H1 (cell line): ENCODE results near the gene KMT2A. TPM values are rescaled to one million over a fixed set of nuclear protein-coding genes. Genes with fewer than 3 reads are reported as not detected.

ENCODE experiments used
- CTCF ChIA-PET: fragments of 300-600 bp; sonication (Branson Sonifier 250); formaldehyde crosslinking; loops from one replicate; lab custom pipeline; 2021; ENCODE audit not compliant: partially characterized antibody; lab: Charles Lee
- POLR2A ChIA-PET: fragments of 300-600 bp; sonication (Branson Sonifier 250); formaldehyde crosslinking; loops from one replicate; lab custom pipeline; 2021; ENCODE audit warnings: inconsistent platforms; ENCODE audit not compliant: partially characterized antibody; lab: Charles Lee
- DNase-seq, 2 experiments: peaks; one replicate each; pipeline versions ENCODE4 v3.0.0 to v3.0.0-alpha.2; 2010 to 2022; ENCODE audit warnings: low spot score in 2 of 2, low read depth in 1 of 2, mixed read lengths in 1 of 2
- FAIRE-seq: peaks from 2 replicates; lab custom pipeline; 2011; peaks lifted over from hg19 to GRCh38; lab: Jason Lieb, UNC
- H2AFZ ChIP-seq: 2 replicates; pipeline ENCODE4 v1.8.1; 2012; ENCODE audit warnings: low read length, inconsistent platforms
- H2AK5ac ChIP-seq: 2 replicates; pipeline ENCODE4 v1.6.1; 2013; ENCODE audit warnings: low read depth, low read length
- H2BK120ac ChIP-seq: replicated peaks from 2 replicates; pipeline ENCODE3; 2013; ENCODE audit warnings: low read depth, low read length, inconsistent platforms
- H2BK12ac ChIP-seq: 2 replicates; pipeline ENCODE4 v1.6.1; 2013; ENCODE audit warnings: low read depth, low read length
- H2BK15ac ChIP-seq: 2 replicates; pipeline ENCODE4 v1.6.1; 2013; ENCODE audit warnings: low read length
- H2BK20ac ChIP-seq: 2 replicates; pipeline ENCODE4 v1.6.1; 2013; ENCODE audit warnings: low read length
- H2BK5ac ChIP-seq: 2 replicates; pipeline ENCODE4 v1.6.1; 2013; ENCODE audit warnings: low read depth, low read length
- H3K14ac ChIP-seq: 2 replicates; pipeline ENCODE4 v1.6.1; 2013; ENCODE audit warnings: inconsistent platforms; ENCODE audit not compliant: insufficient read length
- H3K18ac ChIP-seq: 2 replicates; pipeline ENCODE4 v1.6.1; 2013; ENCODE audit warnings: low read length; ENCODE audit errors: extremely low read depth
- H3K23ac ChIP-seq: 2 replicates; pipeline ENCODE4 v1.6.1; 2013; ENCODE audit warnings: inconsistent platforms; ENCODE audit not compliant: insufficient read length
- H3K23me2 ChIP-seq: 2 replicates; pipeline ENCODE4 v1.6.1; 2013; ENCODE audit warnings: low read depth, low read length
- H3K27ac ChIP-seq: 2 replicates; pipeline ENCODE4 v1.6.1; 2011; ENCODE audit warnings: low read depth, low read length, inconsistent platforms
- H3K27me3 ChIP-seq, 4 experiments: replicated peaks in 1 of 4; 1 replicate in 1 of 4; 2 replicates in 3 of 4; pipeline versions ENCODE4 v1.6.1 to v1.8.1; 2011 to 2013; ENCODE audit warnings: low read length in 3 of 4, mild to moderate bottlenecking in 3 of 4, inconsistent platforms in 2 of 4, mixed read lengths in 2 of 4, moderate library complexity in 1 of 4; ENCODE audit not compliant: control insufficient read depth in 3 of 4, insufficient read depth in 3 of 4; ENCODE audit errors: extremely low read depth in 1 of 4
- H3K36me3 ChIP-seq, 4 experiments: 2 replicates each; pipeline versions ENCODE4 v1.6.1 to v1.8.1; 2011 to 2013; ENCODE audit warnings: mild to moderate bottlenecking in 4 of 4, low read length in 3 of 4, moderate library complexity in 2 of 4, control low read depth in 1 of 4, inconsistent platforms in 1 of 4; ENCODE audit not compliant: insufficient read depth in 4 of 4, control insufficient read depth in 2 of 4
- H3K4ac ChIP-seq: replicated peaks from 2 replicates; pipeline ENCODE3; 2013; ENCODE audit warnings: low read length, low read depth, mixed read lengths, inconsistent platforms; ENCODE audit not compliant: insufficient read length
- H3K4me1 ChIP-seq, 4 experiments: replicated peaks in 1 of 4; 1 replicate in 1 of 4; 2 replicates in 3 of 4; pipeline versions ENCODE4 v1.6.1 to v1.8.1; 2011 to 2013; ENCODE audit warnings: low read length in 3 of 4, inconsistent platforms in 2 of 4, mixed read lengths in 1 of 4; ENCODE audit not compliant: insufficient read depth in 4 of 4, control insufficient read depth in 3 of 4
- H3K4me2 ChIP-seq, 2 experiments: 2 replicates each; pipeline versions ENCODE4 v1.6.1 to v1.8.1; 2011 to 2013; ENCODE audit warnings: low read depth in 2 of 2, low read length in 2 of 2, control low read depth in 1 of 2, inconsistent platforms in 1 of 2, mild to moderate bottlenecking in 1 of 2; ENCODE audit not compliant: insufficient read depth in 1 of 2
- H3K4me3 ChIP-seq, 4 experiments: fragments of 200-600, 300-600 bp in 1 of 4; sonication (generic), shearing (Covaris generic), sonication (Bioruptor Twin) in 1 of 4; 2 replicates each; pipeline versions ENCODE4 v1.5.1 to v1.8.1; 2011 to 2016; ENCODE audit warnings: low read length in 4 of 4, low read depth in 3 of 4, control low read depth in 2 of 4, inconsistent platforms in 2 of 4, mild to moderate bottlenecking in 2 of 4, mixed read lengths in 1 of 4, moderate library complexity in 1 of 4; ENCODE audit not compliant: insufficient read depth in 2 of 4; ENCODE audit errors: extremely low read depth in 1 of 4
- H3K56ac ChIP-seq: replicated peaks from 2 replicates; pipeline ENCODE3; 2013; ENCODE audit warnings: low read depth, mild to moderate bottlenecking, mixed read lengths, low read length, inconsistent platforms; ENCODE audit not compliant: insufficient read length
- H3K79me1 ChIP-seq: 2 replicates; pipeline ENCODE4 v1.6.1; 2013; ENCODE audit warnings: low read depth, low read length, control low read depth
- H3K79me2 ChIP-seq, 2 experiments: 2 replicates each; pipeline versions ENCODE4 v1.6.1 to v1.8.1; 2012 to 2013; ENCODE audit warnings: low read length in 2 of 2, mild to moderate bottlenecking in 2 of 2, inconsistent platforms in 1 of 2; ENCODE audit not compliant: insufficient read depth in 2 of 2, control insufficient read depth in 1 of 2
- H3K9ac ChIP-seq, 4 experiments: replicated peaks in 1 of 4; 1 replicate in 1 of 4; 2 replicates in 3 of 4; pipeline versions ENCODE4 v1.6.1 to v1.8.1; 2011 to 2013; ENCODE audit warnings: low read depth in 3 of 4, low read length in 3 of 4, control low read depth in 2 of 4, mild to moderate bottlenecking in 2 of 4, moderate library complexity in 2 of 4, inconsistent platforms in 1 of 4; ENCODE audit errors: extremely low read depth in 1 of 4
- H3K9me3 ChIP-seq, 2 experiments: 2 replicates each; pipeline versions ENCODE4 v1.6.1 to v1.8.1; 2012 to 2013; ENCODE audit warnings: mild to moderate bottlenecking in 2 of 2, moderate library complexity in 2 of 2, control low read depth in 1 of 2, inconsistent platforms in 1 of 2, low read depth in 1 of 2, low read length in 1 of 2, mixed read lengths in 1 of 2; ENCODE audit not compliant: insufficient read depth in 2 of 2
- H4K20me1 ChIP-seq, 2 experiments: replicated peaks in 1 of 2; 2 replicates each; pipeline versions ENCODE3 to v1.8.1; 2011 to 2013; ENCODE audit warnings: inconsistent platforms in 2 of 2, low read length in 2 of 2, mild to moderate bottlenecking in 1 of 2; ENCODE audit not compliant: insufficient read depth in 2 of 2, control insufficient read depth in 1 of 2
- H4K5ac ChIP-seq: 2 replicates; pipeline ENCODE4 v1.6.1; 2013; ENCODE audit warnings: low read length, low read depth, mixed read lengths, inconsistent platforms; ENCODE audit not compliant: insufficient read length
- H4K8ac ChIP-seq: 2 replicates; pipeline ENCODE4 v1.8.0; 2013; ENCODE audit warnings: mild to moderate bottlenecking, moderate library complexity, low read length, inconsistent platforms; ENCODE audit not compliant: insufficient read depth; ENCODE audit errors: extremely low read depth
- H4K91ac ChIP-seq: replicated peaks from 2 replicates; pipeline ENCODE3; 2013; ENCODE audit warnings: low read length, mixed read lengths, inconsistent platforms; ENCODE audit not compliant: insufficient read length
- CBX5 ChIP-seq: fragments of 300-800, 300-1000 bp; sonication (generic); IDR thresholded peaks from 2 replicates; pipeline ENCODE4 v1.7.1; 2016; ENCODE audit warnings: antibody characterized with exemption, low read length, low read depth
- CHD2 ChIP-seq: IDR thresholded peaks from 2 replicates; pipeline ENCODE4 v1.6.1; 2012; ENCODE audit warnings: low read length, improper control_type of control experiment
- CREB1 ChIP-seq: IDR thresholded peaks from 2 replicates; pipeline ENCODE4 v1.6.1; 2012; ENCODE audit warnings: inconsistent platforms
- E2F6 ChIP-seq: IDR thresholded peaks from 2 replicates; pipeline ENCODE4 v1.6.1; 2012; ENCODE audit warnings: inconsistent platforms
- EGR1 ChIP-seq: IDR thresholded peaks from 2 replicates; pipeline ENCODE4 v1.6.1; 2011; ENCODE audit warnings: low read depth, low read length, borderline replicate concordance
- NRF1 ChIP-seq: IDR thresholded peaks from 2 replicates; pipeline ENCODE4 v1.6.1; 2011; ENCODE audit warnings: mild to moderate bottlenecking, low read depth, low read length, improper control_type of control experiment
- PHF8 ChIP-seq: fragments of 200-600 bp; sonication (generic); conservative IDR thresholded peaks from 2 replicates; pipeline ENCODE4 v1.7.1; 2012; ENCODE audit warnings: low read depth, mild to moderate bottlenecking, inconsistent platforms, low read length, moderate library complexity
- POLR2A ChIP-seq, 2 experiments: IDR thresholded peaks; 1 replicate in 1 of 2; 2 replicates in 1 of 2; pipeline ENCODE4 v1.6.1; 2011; ENCODE audit warnings: low read depth in 2 of 2, low read length in 2 of 2, mild to moderate bottlenecking in 2 of 2; ENCODE audit errors: control extremely low read depth in 1 of 2
- POLR2AphosphoS5 ChIP-seq: IDR thresholded peaks from 2 replicates; pipeline ENCODE4 v1.6.1; 2011; ENCODE audit warnings: low read depth, low read length
- TAF7 ChIP-seq: optimal IDR thresholded peaks from 2 replicates; pipeline ENCODE3; 2011; ENCODE audit warnings: low read depth, mild to moderate bottlenecking, inconsistent platforms, low read length, moderate library complexity, borderline replicate concordance
- WGBS, 2 experiments: shearing (Covaris generic) in 1 of 2; methylation state at CpG; one replicate each; pipeline versions ENCODE4 v1.1.6 to v1.1.7; 2013 to 2015; ENCODE audit warnings: low lambda C conversion rate in 2 of 2, mixed read lengths in 2 of 2, inconsistent platforms in 1 of 2, low coverage in 1 of 2, missing lambda C conversion rate in 1 of 2; ENCODE audit not compliant: insufficient replicate concordance in 2 of 2, insufficient coverage in 1 of 2, insufficient read length in 1 of 2; ENCODE audit errors: extremely low coverage in 1 of 2, missing lambda C conversion rate in 1 of 2; 5-methylcytosine and 5-hydroxymethylcytosine counted together
- polyA plus RNA-seq, 7 experiments: library from polyadenylated mRNA; depleted of rRNA in 3 of 7; stranded (reverse) in 5 of 7; unstranded in 2 of 7; fragments of >200 nt in 5 of 7; fragments of 200-250 nt in 2 of 7; gene quantifications; 1 replicate in 5 of 7; 2 replicates in 1 of 7; 4 replicates in 1 of 7; pipeline versions ENCODE4 v1.2.1 to v1.2.3, GENCODE V29; 2011 to 2013; ENCODE audit warnings: missing spikeins in 2 of 7, mixed read lengths in 2 of 7
- total RNA-seq: library from RNA; stranded (reverse); fragmentation: NEBNext Ultra II Directional; extraction: Animal tissue kit (Norgen Biotek cat#: 25700); gene quantifications from 2 replicates; pipeline ENCODE4 v1.2.1, GENCODE V29; 2021

KMT2A gene
- total and polyA plus RNA-seq, 2 of the 8 experiments (the other 6 are each of a cell fraction or from before 2014, with no cell fraction given): 35.9 to 62.1 TPM

GRCh38 chr11:118527109-118527508, 90.8 kb downstream of the KMT2A start, which contains the start of gene TTC36:
TSS of gene TTC36 (plus strand) at chr11:118527474. CDS start at chr11:118527495, 21 bp downstream.
- H3K9ac ChIP-seq: no peak within 1 kb of the TSS
- H3K4ac ChIP-seq: no peak within 1 kb of the TSS
- H4K5ac ChIP-seq: no peak within 1 kb of the TSS
- H3K23me2 ChIP-seq: peaks cover 8% of the 10 kb centered on the region
- CTCF ChIA-PET: interaction anchor here (1.0 to 1.9 kb wide), 3 partner anchors 42 to 383 kb away, joined by 3 to 7 read pairs (median 3); no protein-coding TSS in a partner anchor
- no peak within 1 kb of the TSS for H3K4me3 ChIP-seq
- peaks cover 3% of the 10 kb centered on the region; the same call in 1 of the 2 replicates for H3K79me1 ChIP-seq
- no peak within 1 kb of the TSS for H2BK15ac ChIP-seq
- peaks cover 2 to 28% (median 22%) of the 10 kb centered on the region in 4 experiments; a peak in 7 of 8 replicates for H3K36me3 ChIP-seq
- H3K14ac ChIP-seq: no peak within 1 kb of the TSS
- H2BK120ac ChIP-seq: no peak within 1 kb of the TSS
- H4K91ac ChIP-seq: no peak within 1 kb of the TSS
- FAIRE-seq (no peak), DNase-seq (peak in 1 of 2 experiments; percentile 48)
- peaks cover 0 to 3% of the 10 kb centered on the region in 2 experiments for H4K20me1 ChIP-seq
- no peak within 1 kb of the TSS for H3K27ac ChIP-seq
- H2BK20ac ChIP-seq: no peak within 1 kb of the TSS
- H2AFZ ChIP-seq: no peak within 1 kb of the TSS
- POLR2A ChIA-PET: interaction anchor here (1.4 kb wide), 1 partner anchor 126 kb away, joined by 3 read pairs; no protein-coding TSS in a partner anchor
- peaks cover 0 to 14% (median 8%) of the 10 kb centered on the region in 4 experiments; a peak in 5 of 7 replicates for H3K4me1 ChIP-seq
- no peak for TF ChIP-seq PHF8
- TF ChIP-seq CBX5: no peak
- no peak for TF ChIP-seq NRF1
- TF ChIP-seq POLR2A (IDR thresholded peaks at IDR 0.05; ENCODE audit: control extremely low read depth in 1 of 2, low read depth in 2 of 2, low read length in 2 of 2): peak in 1 of 2 experiments; percentile 16; a peak in 2 of 3 replicates
- TF ChIP-seq POLR2AphosphoS5: peak; percentile 82; the same call in 1 of the 2 replicates
- no peak for TF ChIP-seq CHD2
- no peak for TF ChIP-seq EGR1
- no peak for TF ChIP-seq TAF7
- TF ChIP-seq CREB1: no peak
- TF ChIP-seq E2F6: no peak
- H2BK12ac ChIP-seq: no peak within 1 kb of the TSS
- no peak within 1 kb of the TSS for H3K4me2 ChIP-seq
- no peak within 1 kb of the TSS for H3K18ac ChIP-seq
- no peak within 1 kb of the TSS for H3K56ac ChIP-seq
- WGBS, 2 experiments: 78% methylated on average over 3 of the region's 3 CpGs; no CpG with 5 or more reads in 1 of the 2 experiments
- no peak within 1 kb of the TSS for H3K23ac ChIP-seq
- no peak within 1 kb of the TSS for H2AK5ac ChIP-seq
- H3K9me3 ChIP-seq: no peaks in the 10 kb centered on the region
- H4K8ac ChIP-seq: no peak within 1 kb of the TSS
- no peaks in the 10 kb centered on the region; a peak in 2 of 7 replicates for H3K27me3 ChIP-seq
- H3K79me2 ChIP-seq: no peaks in the 10 kb centered on the region
- no peak within 1 kb of the TSS for H2BK5ac ChIP-seq
